Measurements from ENCODE around the gene JOSD1.
A peak's percentile ranks its signal among the peaks of the same experiment; 100 is the strongest.

Gene JOSD1

GRCh38 chr22:38707346-38707745 is 6.6 kb upstream of the JOSD1 start:
- peak; percentile 58 for DNase-seq (ENCODE audit: low read depth)
- TF ChIP-seq CTCF (IDR thresholded peaks at IDR 0.05; ENCODE audit: low read length, missing control alignments): no peak
- H3K4me3 ChIP-seq (replicated peaks; ENCODE audit: low read depth, low read length): peak overlapping the region; percentile 85

- no peak for TF ChIP-seq CTCF (IDR thresholded peaks at IDR 0.05; ENCODE audit: low read length, missing control alignments)
- peak overlapping the region; percentile 85 for H3K4me3 ChIP-seq (replicated peaks; ENCODE audit: low read depth, low read length)
- DNase-seq (ENCODE audit: low read depth): no peak
Observed at GRCh38 chr22:38706901-38707195, 6.1 kb upstream of the JOSD1 start.

- DNase-seq (ENCODE audit: low read depth): peak; percentile 36
- TF ChIP-seq CTCF (IDR thresholded peaks at IDR 0.05; ENCODE audit: low read length, missing control alignments): no peak
- peak overlapping the region; percentile 85 for H3K4me3 ChIP-seq (replicated peaks; ENCODE audit: low read depth, low read length)
Observed at GRCh38 chr22:38706101-38706900, 5.6 kb upstream of the JOSD1 start.

- no peak for TF ChIP-seq CTCF (IDR thresholded peaks at IDR 0.05; ENCODE audit: low read length, missing control alignments)
- peak; percentile 100 for DNase-seq (ENCODE audit: low read depth)
- H3K4me3 ChIP-seq (replicated peaks; ENCODE audit: low read depth, low read length): peak within 1 kb of the TSS; percentile 85
Observed at GRCh38 chr22:38705235-38706100, 4.7 kb upstream of the JOSD1 start, which contains the start of gene GTPBP1. TSS of gene GTPBP1 (plus strand) at chr22:38705944. CDS start at chr22:38705956, 12 bp downstream.

GRCh38 chr22:38704654-38705234 is 4.0 kb upstream of the JOSD1 start:
- H3K4me3 ChIP-seq (replicated peaks; ENCODE audit: low read depth, low read length): peak overlapping the region; percentile 32
- peak; percentile 31 for DNase-seq (ENCODE audit: low read depth)
- TF ChIP-seq CTCF (IDR thresholded peaks at IDR 0.05; ENCODE audit: low read length, missing control alignments): no peak

GRCh38 chr22:38700270-38700788 is 414 bp downstream of the JOSD1 start:
- TF ChIP-seq CTCF (IDR thresholded peaks at IDR 0.05; ENCODE audit: low read length, missing control alignments): no peak
- peak overlapping the region; percentile 81 for H3K4me3 ChIP-seq (replicated peaks; ENCODE audit: low read depth, low read length)
- peak; percentile 67 for DNase-seq (ENCODE audit: low read depth)

Measured in fibroblast of pulmonary artery (primary cell).